Hepatocyte (in vitro differentiated cells): ENCODE measurements around the gene HNRNPF. TPM values are rescaled to one million over a fixed set of nuclear protein-coding genes. Genes with fewer than 3 reads are reported as not detected.

ENCODE experiments used
- DNase-seq: peaks from one replicate; pipeline ENCODE4 v3.0.0-alpha.2; 2016; ENCODE audit warnings: low spot score
- H2AFZ ChIP-seq: fragments of 200-600 bp; sonication (generic); 2 replicates; pipeline ENCODE4 v1.6.0; 2016; ENCODE audit warnings: antibody characterized with exemption, mild to moderate bottlenecking
- H3K27ac ChIP-seq: fragments of 200-600 bp; sonication (generic); 2 replicates; pipeline ENCODE4 v1.5.1; 2016; ENCODE audit warnings: mild to moderate bottlenecking
- H3K27me3 ChIP-seq: fragments of 200-600 bp; sonication (generic); 2 replicates; pipeline ENCODE4 v1.6.1; 2016
- H3K36me3 ChIP-seq: fragments of 200-600 bp; sonication (generic); replicated peaks from 2 replicates; pipeline ENCODE4 v1.5.1; 2016; ENCODE audit warnings: low read depth; ENCODE audit not compliant: insufficient read depth
- H3K4me1 ChIP-seq: fragments of 200-600 bp; sonication (generic); 2 replicates; pipeline ENCODE4 v1.5.1; 2016; ENCODE audit warnings: mild to moderate bottlenecking, moderate library complexity; ENCODE audit not compliant: insufficient read depth
- H3K4me2 ChIP-seq: fragments of 200-600 bp; sonication (generic); 2 replicates; pipeline ENCODE4 v1.6.0; 2016
- H3K4me3 ChIP-seq: fragments of 200-600 bp; sonication (generic); 2 replicates; pipeline ENCODE4 v1.5.1; 2016; ENCODE audit warnings: mild to moderate bottlenecking
- H3K79me2 ChIP-seq: fragments of 200-600 bp; sonication (generic); 2 replicates; pipeline ENCODE4 v1.6.0; 2017; ENCODE audit warnings: mild to moderate bottlenecking
- H3K9me2 ChIP-seq: fragments of 200-600 bp; sonication (generic); replicated peaks from 2 replicates; pipeline ENCODE4 v1.6.0; 2017; ENCODE audit warnings: mild to moderate bottlenecking; ENCODE audit not compliant: insufficient read depth
- H3K9me3 ChIP-seq: fragments of 200-600 bp; sonication (generic); 2 replicates; pipeline ENCODE4 v1.5.1; 2016; ENCODE audit warnings: low read depth, mild to moderate bottlenecking
- H4K20me1 ChIP-seq: fragments of 200-600 bp; sonication (generic); 2 replicates; pipeline ENCODE4 v1.6.0; 2016; ENCODE audit warnings: mild to moderate bottlenecking; ENCODE audit not compliant: insufficient read depth, poor library complexity, severe bottlenecking
- EZH2 ChIP-seq: fragments of 200-600 bp; sonication (generic); IDR thresholded peaks from 2 replicates; pipeline ENCODE4 v1.6.1; 2016; ENCODE audit warnings: antibody characterized with exemption, mild to moderate bottlenecking, borderline replicate concordance
- EZH2phosphoT487 ChIP-seq: fragments of 200-600 bp; sonication (generic); IDR thresholded peaks from one replicate; pipeline ENCODE4 v1.6.1; 2018; ENCODE audit warnings: antibody characterized with exemption, mild to moderate bottlenecking, low read depth, moderate library complexity; ENCODE audit not compliant: unreplicated experiment, severe bottlenecking
- WGBS: methylation state at CpG from one replicate; pipeline ENCODE4 v1.1.6; 2016; ENCODE audit warnings: low lambda C conversion rate; ENCODE audit errors: missing lambda C conversion rate; 5-methylcytosine and 5-hydroxymethylcytosine counted together
- polyA plus RNA-seq: library from polyadenylated mRNA; unstranded; fragments of >200 nt; fragmentation: Nextera tagmentation; extraction: Ambion mirVana; gene quantifications from 2 replicates; pipeline ENCODE4 v1.2.1, GENCODE V29; 2016
- total RNA-seq: library from RNA; depleted of rRNA; stranded (reverse); fragments of >200 nt; gene quantifications from 2 replicates; pipeline ENCODE4 v1.2.3, GENCODE V29; 2014
- TF ChIP-seq, protein P1 (sequence below): fragments of 200-600 bp; sonication (generic); IDR thresholded peaks from 2 replicates; pipeline ENCODE4 v1.5.1; 2016; ENCODE audit warnings: antibody characterized with exemption, mild to moderate bottlenecking; ENCODE audit not compliant: poor library complexity

The HNRNPF gene
- total and polyA plus RNA-seq, 2 experiments from 2014 or later, result 134 to 217 TPM

DNA sequence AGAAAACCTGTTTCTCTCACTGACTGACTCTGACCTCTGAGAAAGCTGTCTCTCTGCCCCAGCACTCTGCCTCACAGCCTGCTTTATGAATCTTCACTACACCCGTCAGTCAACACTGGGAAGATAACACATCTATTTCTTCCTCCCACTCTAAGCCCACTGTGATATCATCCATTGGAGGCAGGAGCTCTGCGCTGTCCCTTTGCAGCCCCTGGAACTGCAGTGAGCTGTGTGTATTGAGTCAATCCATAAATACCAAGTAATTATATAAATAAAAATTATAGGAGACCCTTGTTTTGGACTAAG lies 54.7 kb downstream of the HNRNPF start:
- Histone ChIP-seq H3K27me3 (no peaks in the 10 kb centered on the region), H3K4me2 (no peak overlapping the region), H3K9me3 (no peaks in the 10 kb centered on the region), H3K4me3 (no peak overlapping the region), H2AFZ (no peak overlapping the region), H3K27ac (no peak overlapping the region), H4K20me1 (no peaks in the 10 kb centered on the region), H3K9me2 (no peaks in the 10 kb centered on the region), H3K79me2 (no peaks in the 10 kb centered on the region), H3K4me1 (peaks cover 6% of the 10 kb centered on the region), H3K36me3 (no peaks in the 10 kb centered on the region)
- TF ChIP-seq EZH2phosphoT487, result no peak
- TF ChIP-seq EZH2, result no peak
- TF ChIP-seq, protein P1, sequence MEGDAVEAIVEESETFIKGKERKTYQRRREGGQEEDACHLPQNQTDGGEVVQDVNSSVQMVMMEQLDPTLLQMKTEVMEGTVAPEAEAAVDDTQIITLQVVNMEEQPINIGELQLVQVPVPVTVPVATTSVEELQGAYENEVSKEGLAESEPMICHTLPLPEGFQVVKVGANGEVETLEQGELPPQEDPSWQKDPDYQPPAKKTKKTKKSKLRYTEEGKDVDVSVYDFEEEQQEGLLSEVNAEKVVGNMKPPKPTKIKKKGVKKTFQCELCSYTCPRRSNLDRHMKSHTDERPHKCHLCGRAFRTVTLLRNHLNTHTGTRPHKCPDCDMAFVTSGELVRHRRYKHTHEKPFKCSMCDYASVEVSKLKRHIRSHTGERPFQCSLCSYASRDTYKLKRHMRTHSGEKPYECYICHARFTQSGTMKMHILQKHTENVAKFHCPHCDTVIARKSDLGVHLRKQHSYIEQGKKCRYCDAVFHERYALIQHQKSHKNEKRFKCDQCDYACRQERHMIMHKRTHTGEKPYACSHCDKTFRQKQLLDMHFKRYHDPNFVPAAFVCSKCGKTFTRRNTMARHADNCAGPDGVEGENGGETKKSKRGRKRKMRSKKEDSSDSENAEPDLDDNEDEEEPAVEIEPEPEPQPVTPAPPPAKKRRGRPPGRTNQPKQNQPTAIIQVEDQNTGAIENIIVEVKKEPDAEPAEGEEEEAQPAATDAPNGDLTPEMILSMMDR, result no peak
- DNase-seq, result no peak
- WGBS, result 32% methylated on average over 2 of the region's 2 CpGs

DNA sequence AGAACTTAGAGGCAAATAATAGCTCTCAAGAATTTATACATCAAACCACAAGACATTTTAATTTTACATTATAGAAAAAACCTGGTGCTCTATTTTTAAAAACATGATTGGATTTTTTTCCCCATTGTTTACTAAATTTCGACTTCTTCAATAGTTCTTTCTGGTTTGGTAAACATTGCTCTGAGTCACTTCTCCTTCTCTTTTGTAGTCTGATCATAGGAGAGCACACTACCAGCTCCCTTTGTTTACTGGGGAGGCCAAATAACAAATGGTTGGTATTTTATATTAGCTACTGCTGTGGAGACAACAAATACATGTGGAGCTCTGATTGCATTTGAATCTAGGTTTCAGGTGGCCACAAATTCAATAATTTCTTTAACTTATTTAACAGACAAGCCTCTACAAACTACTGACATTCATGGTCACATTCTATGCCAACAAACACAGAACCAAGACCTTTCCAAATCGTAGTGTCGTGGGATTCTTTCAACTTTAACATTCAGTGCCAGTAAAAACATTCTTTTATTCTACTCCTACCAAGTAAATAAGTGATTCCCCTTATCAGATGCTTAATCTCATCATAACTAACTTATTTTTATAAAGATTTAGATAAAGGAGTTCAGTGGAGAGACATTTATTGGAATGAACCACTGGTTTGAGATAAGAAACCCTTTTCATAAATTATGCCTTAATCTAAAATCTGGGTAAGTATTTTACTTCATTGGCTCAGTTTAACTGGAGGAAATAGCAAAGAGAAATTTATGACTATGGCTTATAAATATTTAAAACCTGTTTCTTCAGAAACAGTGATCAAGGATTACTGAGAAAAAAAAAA lies 55.3 kb downstream of the HNRNPF start:
- peak overlapping the region; percentile 56 for H3K27ac ChIP-seq

DNA sequence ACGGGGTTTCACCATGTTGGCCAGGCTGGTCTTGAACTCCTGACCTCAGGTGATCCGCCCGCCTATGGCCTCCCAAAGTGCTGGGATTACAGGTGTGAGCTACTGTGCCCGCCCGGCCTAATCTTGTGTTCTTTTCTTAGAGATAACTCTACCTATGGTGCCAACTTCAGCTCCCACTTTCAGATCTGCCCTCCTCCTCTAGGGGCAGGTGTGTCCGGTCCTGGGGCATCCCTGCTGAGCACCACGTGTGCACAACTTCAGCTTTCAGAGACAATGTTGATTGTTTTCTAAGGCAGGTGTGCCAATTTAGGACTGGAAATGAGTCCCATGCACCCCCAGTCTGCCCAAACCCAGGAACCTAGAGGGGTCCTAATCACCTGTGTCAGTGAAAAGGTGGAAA lies 56.0 kb downstream of the HNRNPF start:
- no peaks in the 10 kb centered on the region for H3K79me2 ChIP-seq
- TF ChIP-seq EZH2, result no peak
- TF ChIP-seq EZH2phosphoT487, result no peak
- TF ChIP-seq, protein P1, result no peak
- no peaks in the 10 kb centered on the region for H3K27me3 ChIP-seq
- no peaks in the 10 kb centered on the region for H3K9me2 ChIP-seq
- no peak overlapping the region for H3K4me3 ChIP-seq
- no peaks in the 10 kb centered on the region for H3K9me3 ChIP-seq
- no peak overlapping the region for H3K27ac ChIP-seq
- H2AFZ ChIP-seq, result no peak overlapping the region
- H3K4me2 ChIP-seq, result no peak overlapping the region
- H3K4me1 ChIP-seq, result peaks cover 6% of the 10 kb centered on the region
- no peaks in the 10 kb centered on the region for H4K20me1 ChIP-seq
- H3K36me3 ChIP-seq, result no peaks in the 10 kb centered on the region
- WGBS, result 71% methylated on average over 7 of the region's 7 CpGs
- DNase-seq, result no peak

More for the DNA sequence above, 55.3 kb downstream of the HNRNPF start:
- Histone ChIP-seq H2AFZ (no peak overlapping the region), H3K4me2 (no peak overlapping the region), H3K27me3 (no peaks in the 10 kb centered on the region), H4K20me1 (no peaks in the 10 kb centered on the region), H3K9me2 (no peaks in the 10 kb centered on the region), H3K4me1 (peaks cover 6% of the 10 kb centered on the region), H3K9me3 (no peaks in the 10 kb centered on the region), H3K36me3 (no peaks in the 10 kb centered on the region), H3K79me2 (no peaks in the 10 kb centered on the region), H3K4me3 (no peak overlapping the region)
- WGBS, result 35% methylated on average over 3 of the region's 3 CpGs
- no peak for TF ChIP-seq EZH2
- TF ChIP-seq, protein P1, result no peak
- TF ChIP-seq EZH2phosphoT487, result no peak
- DNase-seq, result no peak
